NCI-H345 (cell line): ENCODE results near the gene ACOT9.
"Not testable (repeated sequence)": the region's sequence is repeated elsewhere in the genome, so short reads cannot be mapped to it uniquely, and the experiment has no call there.

Source experiments
- DNase-seq: peaks from one replicate; lab custom pipeline; 2025; lab: John Stamatoyannopoulos, UW

ACOT9 gene

DNA sequence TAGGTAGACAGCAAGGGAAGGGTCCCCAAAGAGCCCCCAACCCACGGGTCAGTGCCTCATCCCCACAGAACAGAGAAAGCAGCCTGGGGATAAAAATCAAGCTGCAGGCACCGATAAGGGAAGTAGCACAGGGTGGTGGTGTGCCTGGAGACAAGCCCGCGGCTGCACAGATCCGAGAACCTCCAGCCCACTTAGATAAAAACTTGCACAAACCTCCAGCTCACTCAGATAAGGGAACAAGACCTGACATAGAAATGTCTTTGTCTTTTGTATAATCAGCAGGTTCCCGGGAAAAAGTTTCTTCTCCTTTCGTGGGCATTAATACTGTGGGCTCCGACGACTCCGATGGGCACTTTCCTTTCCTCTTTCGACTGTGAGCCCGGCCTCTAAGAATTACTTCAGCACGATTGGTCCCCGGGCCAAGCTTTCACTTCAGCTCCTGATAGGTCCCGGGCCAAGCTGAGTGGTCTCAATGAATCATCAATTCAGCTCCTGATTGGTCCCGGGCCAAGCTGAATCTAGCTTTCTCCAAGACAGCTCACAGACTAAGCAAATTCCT lies 43.4 kb downstream of the ACOT9 start:
- no peak for DNase-seq

DNA sequence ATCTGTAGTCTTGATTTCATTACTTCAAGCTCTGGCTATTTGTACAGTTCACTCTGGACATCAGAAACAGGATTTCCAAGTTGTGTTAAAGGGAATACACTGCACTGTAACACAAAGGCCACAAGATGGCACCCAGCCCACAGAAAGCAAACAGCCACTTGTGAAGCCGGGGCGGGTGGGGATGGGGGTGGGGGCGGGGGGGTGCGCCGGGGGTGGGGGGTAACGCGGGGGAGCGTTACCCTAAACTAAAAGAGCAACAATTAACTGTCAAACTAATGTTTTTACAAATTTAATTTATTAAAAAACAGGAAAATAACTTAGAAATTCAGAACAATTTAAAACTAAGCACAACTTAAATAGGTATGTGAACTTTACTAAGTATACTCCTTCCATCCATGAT lies 48.5 kb downstream of the ACOT9 start:
- DNase-seq: peak; percentile 39

DNA sequence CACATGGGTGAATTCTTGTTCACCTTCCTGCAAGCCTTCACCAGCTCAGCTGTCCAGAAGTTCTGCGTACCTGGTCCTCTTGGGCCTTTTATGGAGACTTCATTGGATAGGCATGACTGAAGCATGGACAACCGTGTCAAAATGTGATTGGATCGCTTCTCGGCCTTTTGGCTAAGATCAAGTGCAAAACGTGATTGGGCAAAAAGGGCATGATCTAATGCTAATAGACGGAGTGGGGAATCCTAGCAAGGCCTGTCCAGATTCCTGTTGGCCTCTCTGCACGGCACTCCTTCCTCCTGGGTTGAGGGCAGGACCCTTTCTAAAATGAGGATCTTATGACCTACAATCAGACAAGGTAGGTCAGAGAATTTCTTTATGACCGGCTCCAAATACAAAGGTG lies 50.9 kb downstream of the ACOT9 start:
- no peak for DNase-seq

DNA sequence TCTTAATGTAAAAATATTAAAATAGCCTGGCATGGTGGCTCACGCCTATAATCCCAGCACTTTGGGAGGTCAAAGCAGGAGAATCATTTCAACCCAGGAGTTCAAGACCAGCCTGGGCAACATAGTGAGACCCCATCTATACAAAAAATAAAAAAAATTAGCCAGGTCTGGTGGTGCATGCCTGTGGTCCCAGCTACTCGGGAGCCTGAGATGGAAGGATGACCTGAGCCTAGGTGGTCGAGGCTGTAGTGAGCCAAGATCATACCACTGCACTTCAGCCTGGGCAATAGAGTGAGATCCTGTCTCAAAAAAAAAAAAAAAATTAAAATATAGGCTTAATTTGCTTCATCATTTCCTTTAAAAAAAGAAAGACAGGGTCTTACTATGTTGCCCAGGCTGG lies 66.6 kb downstream of the ACOT9 start:
- not testable (repeated sequence) for DNase-seq

DNA sequence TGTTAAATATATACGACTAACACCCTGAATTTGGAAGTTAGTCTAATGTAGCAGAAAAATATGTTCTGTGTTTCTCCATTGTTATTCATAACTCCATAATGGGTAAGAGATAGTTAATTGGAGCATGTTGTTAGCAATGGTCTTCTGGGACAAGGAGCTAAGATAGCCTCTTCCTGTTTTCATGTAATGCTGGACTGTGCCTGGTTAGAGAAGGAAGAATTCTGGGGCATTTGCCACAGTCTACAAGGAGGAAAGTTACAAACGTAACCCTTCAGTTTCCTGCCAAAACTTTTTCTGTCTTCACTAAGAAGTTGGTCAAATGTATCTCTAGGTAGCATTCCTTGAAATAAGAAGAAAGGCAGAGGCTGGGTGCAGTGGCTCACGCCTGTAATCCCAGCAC lies 70.0 kb downstream of the ACOT9 start:
- no peak for DNase-seq

DNA sequence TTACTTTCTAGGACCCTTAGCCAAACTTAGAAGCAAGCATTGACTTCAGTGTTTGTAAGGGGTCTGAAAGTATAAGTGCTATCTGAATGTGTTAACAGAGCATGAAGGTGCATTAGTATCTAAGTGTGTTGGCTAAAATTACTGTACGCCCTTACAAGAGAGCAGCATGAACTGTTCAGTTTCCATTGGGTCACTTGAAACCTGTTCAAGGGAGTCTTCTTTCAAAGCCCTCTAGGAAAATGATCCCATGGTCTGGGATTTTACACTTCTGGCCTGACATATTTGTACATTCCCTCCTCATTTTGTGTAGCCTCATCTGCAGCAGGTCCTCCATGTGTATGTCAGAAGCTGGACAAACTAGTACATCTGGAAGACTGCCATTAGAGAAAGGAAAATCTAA lies 72.5 kb downstream of the ACOT9 start:
- DNase-seq: no peak

DNA sequence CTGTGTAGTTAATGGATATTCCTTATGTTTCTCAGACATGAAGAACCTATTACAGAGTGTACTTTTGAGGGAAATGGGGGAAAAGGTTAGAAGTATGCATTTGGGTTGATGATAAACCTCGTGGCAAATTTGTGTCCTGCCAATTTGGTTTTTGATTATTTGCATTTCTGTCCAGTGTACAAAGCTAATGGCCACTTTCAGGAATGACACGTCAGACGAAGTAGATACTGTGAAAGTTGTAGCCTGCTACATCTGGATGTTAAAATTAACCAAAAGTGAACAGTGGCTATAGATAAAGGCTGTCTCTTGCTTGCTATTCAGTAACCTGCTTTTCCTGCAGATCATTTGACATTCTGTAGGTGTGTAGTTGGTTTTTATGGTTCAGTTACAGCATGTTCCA lies 74.7 kb downstream of the ACOT9 start:
- DNase-seq: no peak

DNA sequence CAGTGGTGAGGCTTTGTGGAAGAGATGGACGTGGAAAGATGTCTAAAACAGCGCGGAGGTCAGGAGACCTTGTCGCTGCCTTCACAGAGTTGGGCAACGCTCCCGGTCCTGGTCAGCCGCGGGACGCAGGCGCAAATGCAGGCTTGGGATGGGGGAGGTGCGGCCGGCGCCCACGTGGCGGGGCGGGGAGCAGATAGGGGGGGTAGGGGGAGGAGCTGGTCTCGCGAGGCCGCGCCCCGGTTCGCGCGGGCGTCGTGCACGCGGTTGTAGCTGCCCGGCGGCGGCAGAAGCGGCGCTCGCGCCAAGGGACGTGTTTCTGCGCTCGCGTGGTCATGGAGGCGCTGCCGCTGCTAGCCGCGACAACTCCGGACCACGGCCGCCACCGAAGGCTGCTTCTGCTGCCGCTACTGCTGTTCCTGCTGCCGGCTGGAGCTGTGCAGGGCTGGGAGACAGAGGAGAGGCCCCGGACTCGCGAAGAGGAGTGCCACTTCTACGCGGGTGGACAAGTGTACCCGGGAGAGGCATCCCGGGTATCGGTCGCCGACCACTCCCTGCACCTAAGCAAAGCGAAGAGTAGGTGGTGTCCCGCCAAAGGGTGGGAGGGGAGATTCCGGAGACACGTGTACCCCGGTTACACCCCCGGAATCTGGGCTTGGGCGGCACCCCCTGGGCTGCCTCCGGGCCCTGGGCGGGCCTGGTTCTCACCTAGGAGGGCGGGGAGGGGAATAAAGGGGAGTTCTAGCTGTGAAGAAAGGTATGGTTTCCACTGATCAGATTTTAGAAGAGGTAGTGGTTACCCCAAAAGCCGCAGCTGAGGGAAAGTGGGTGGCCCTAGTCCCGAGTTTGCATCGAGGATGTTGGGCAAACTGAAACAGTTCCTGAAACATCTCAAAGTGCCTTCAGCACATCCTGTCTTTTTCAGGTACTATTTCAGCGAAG lies 75.6 kb downstream of the ACOT9 start, which contains the start of gene PRDX4:
Gene PRDX4 (plus strand): TSS at position 255 of the 939 bp plus-strand sequence. CDS start 78 bp downstream, at position 333.
- peak; percentile 87 for DNase-seq

DNA sequence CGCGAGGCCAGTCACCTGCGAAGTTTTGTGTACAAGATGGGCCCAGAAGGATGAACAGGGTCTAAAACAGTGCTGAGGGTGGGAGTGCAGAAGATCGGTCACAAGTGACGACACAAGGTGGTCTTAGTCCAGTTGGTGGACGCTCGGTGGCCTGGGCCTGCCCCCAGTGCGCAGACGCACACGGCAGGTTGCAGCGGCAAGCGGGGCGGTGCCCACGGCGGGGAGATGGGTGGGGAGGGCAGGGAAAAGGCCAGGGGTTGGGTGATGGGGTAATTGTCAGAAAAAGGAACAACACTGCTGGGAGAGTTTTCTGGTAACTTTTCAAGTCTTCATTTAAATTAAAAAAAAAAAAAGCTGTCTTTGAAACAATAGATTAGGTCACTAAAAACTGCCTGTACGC lies 76.8 kb downstream of the ACOT9 start:
- no peak for DNase-seq

DNA sequence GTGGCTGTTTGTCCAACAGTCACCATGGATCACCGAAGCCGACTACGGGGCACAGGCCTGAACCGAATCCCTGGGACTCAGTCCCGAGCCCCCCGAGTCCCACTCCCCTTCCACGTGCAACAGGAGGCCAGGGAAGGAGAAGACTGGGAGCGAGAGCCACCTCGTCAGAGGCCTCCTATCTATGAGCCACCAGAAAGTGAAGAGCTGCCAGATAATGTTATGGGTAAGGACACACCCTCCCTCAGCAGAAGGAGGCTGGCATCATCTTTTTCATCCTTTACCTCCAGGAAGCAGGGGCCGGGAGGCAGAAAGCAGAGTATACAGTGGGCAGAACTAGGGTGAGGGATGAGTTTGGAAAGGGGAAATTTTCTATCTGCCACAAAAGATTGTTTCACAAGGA lies 78.6 kb downstream of the ACOT9 start:
- DNase-seq: no peak

DNA sequence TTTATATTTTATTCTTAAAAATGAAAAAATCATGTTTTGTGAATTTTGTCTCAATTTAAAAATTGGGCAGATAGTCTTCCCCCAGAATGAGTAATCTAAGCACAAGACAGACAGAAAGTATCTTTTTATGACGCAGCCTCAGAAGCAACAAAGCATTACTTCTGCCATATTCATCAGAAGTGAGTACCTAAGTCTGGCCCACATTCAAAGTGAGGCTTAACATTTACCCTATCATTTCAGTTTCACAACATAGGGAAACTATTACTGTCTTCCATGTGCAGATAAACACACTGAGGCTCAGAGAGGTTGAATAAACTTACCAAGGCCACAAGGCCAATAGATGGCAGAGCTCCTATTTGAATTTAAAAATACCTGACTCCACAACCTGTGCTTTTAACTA lies 80.2 kb downstream of the ACOT9 start:
- DNase-seq: no peak

DNA sequence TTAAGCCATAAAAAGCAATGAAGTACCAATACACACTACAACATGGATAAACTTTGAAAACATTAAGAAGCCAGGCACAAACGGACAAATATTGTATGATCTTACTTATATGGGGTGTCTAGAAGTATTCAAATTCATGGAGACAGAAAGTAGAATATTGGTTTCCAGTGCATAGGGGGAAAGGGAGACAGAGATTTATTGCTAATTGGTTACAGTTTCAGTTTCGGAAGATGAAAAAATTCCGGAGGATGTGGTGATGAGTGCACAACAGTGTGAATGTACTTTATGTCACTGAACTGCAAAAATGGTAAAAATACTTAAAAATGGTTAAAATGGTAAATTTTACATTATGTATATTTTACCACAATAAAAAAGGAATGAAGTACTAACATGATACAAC lies 80.9 kb downstream of the ACOT9 start:
- DNase-seq: no peak

DNA sequence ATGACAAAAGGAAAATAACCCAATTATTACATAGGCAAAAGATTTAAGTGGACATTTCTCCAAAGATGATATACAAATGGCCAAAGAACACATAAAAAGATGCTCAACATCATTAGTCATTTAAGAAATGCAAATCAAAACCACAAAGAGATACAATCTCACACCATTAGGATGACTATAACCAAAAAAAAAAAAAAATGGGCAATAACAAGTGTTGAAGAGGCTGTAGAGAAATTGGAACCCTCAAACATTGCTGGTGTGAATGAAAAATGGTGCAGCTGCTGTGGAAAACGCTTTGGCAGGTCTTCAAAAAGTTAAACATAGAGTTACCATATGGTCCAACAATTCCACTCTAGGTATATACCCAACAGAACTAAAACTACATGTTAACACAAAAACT lies 81.4 kb downstream of the ACOT9 start:
- DNase-seq: no peak

DNA sequence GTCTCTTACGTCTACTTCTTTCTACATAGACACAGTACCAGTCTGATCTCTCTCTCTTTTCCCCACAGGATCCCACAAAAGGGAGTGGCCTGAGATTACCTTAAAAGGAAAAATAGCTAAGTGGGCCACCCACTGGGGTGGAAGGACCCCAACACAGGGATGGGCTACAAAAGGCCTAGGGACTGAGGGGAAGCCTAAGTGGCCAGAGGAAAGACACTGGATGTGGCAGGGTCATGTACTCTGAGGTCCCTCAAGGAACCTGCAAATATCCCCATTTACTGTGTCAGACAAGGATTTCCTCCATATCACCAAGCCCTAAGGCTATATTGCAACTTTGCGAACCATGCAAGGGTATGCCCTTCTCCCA lies 82.3 kb downstream of the ACOT9 start:
- DNase-seq: no peak

DNA sequence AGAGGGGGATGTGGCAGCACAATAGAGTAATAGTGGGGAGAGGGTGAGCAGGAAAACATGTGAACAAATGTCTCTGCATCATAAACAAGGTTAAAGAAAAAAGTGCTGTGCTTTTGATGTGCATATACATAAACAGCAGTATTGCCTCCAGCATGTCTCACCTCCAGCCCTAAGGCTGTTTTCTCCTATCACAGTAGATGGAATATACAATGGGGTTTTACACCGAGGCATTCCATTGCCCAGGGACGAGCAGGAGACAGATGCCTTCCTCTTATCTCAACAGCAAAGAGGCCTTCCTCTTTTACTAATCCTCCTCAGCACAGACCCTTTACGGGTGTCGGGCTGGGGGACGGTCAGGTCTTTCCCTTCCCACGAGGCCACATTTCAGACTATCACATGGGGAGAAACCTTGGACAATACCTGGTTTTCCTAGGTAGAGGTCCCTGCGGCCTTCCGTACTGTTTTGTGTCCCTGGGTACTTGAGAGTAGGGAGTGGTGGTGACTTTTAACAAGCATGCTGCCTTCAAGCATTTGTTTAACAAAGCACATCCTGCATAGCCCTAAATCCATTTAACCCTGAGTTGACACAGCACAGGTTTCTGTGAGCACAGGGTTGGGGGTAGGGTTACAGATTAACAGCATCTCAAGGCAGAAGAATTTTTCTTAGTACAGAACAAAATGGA lies 82.9 kb downstream of the ACOT9 start:
- DNase-seq: not testable (repeated sequence)

DNA sequence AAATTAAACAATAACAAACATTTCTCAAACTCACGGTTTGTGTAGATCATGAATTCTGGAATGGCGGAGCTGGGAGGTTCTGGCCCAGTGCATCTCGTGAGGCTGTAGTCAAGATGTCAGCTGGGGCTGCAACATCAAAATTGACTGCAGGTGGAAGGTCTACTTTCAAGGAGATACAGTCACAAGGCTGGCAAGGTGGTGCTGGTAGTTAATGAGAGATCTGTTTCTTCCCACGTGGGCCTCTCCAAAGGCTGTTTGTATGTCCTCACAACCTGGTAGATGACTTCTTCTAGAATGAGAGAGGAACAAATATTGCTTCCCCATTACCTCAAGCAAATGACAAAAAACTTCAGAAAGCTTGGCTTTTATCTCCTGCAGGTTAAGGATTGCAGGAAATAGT lies 83.7 kb downstream of the ACOT9 start:
- DNase-seq: no peak

DNA sequence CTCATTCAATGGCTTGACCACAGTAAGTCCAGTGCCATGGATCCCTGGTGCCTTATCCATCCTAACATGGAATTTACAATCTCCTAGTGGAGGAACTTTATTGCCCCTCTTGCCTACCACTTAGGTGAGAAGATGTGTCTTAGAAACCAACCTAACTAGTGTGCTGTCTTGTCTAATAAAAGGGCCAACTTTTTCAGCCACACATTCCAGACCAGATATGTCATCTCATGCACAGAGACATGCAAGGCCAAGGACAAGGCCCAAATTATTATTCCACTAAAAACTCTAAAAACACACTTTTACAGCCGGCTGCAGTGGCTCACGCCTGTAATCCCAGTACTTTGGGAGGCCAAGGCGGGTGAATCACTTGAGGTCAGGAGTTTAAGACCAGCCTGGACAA lies 86.4 kb downstream of the ACOT9 start:
- no peak for DNase-seq

DNA sequence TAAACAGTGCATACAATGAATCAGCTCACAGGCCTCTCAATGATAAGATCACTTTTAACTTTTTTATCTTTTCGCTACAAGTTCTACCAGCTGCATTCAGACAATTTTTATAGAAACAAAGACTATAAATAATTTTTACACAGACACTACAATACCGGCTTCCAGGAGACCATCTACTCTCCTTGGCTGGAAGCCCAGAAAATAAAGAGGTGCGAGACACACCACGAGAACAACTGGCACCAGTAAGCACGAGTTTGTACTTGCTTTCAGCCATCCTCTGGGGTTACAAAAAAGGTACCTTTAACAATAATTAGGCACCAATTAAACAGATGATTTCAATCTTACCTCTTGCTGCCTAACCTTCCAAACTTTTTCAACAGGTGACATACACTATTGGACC lies 87.0 kb downstream of the ACOT9 start:
- peak; percentile 5 for DNase-seq
